ENCODE data around the gene RUNX2. TPM values are rescaled to one million over a fixed set of nuclear protein-coding genes. Genes with fewer than 3 reads are reported as not detected.

The RUNX2 gene
- total RNA-seq, 2 experiments from 2014 or later, result 0.27 to 0.44 TPM

DNA sequence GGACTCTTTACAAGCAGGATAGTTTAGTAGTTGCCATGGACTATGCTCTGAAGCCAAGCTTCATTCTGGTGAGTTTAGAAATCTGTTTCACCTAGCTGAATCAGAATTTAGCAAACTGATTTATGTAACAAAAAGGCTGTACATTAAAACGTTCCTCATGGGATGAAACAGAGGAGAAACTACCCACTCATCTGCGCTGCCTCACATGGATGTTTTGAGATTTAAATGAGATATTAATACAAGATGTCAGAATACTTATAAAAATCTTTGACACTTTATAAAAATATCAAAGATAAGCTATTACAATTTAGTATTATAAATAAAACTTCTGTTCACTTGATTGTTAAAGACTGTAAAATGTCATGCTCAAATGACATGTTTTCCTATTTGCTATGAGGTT lies 16.8 kb downstream of the RUNX2 start:
- intact Hi-C loops (cut with micrococcal nuclease; ENCODE audit: unreplicated experiment), result no loop called here
- H3K4me1 ChIP-seq (ENCODE audit: insufficient read depth, low read length, poor library complexity, severe bottlenecking), result no peaks in the 10 kb centered on the region
- H3K9me3 ChIP-seq (ENCODE audit: low read length), result no peaks in the 10 kb centered on the region
- POLR2A ChIA-PET, result no interaction called here
- no peak for TF ChIP-seq EZH2phosphoT487 (IDR thresholded peaks at IDR 0.05; ENCODE audit: borderline replicate concordance, low read depth, low read length)
- TF ChIP-seq, protein P1, sequence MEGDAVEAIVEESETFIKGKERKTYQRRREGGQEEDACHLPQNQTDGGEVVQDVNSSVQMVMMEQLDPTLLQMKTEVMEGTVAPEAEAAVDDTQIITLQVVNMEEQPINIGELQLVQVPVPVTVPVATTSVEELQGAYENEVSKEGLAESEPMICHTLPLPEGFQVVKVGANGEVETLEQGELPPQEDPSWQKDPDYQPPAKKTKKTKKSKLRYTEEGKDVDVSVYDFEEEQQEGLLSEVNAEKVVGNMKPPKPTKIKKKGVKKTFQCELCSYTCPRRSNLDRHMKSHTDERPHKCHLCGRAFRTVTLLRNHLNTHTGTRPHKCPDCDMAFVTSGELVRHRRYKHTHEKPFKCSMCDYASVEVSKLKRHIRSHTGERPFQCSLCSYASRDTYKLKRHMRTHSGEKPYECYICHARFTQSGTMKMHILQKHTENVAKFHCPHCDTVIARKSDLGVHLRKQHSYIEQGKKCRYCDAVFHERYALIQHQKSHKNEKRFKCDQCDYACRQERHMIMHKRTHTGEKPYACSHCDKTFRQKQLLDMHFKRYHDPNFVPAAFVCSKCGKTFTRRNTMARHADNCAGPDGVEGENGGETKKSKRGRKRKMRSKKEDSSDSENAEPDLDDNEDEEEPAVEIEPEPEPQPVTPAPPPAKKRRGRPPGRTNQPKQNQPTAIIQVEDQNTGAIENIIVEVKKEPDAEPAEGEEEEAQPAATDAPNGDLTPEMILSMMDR (conservative IDR thresholded peaks at IDR 0.05; ENCODE audit: low read length), result no peak
- H3K4me2 ChIP-seq (ENCODE audit: low read length), result no peak overlapping the region
- no peak for DNase-seq (ENCODE audit: low spot score)
- H2AFZ ChIP-seq (ENCODE audit: low read length), result no peak overlapping the region
- H3K4me3 ChIP-seq (ENCODE audit: low read depth, low read length, poor library complexity, severe bottlenecking), result no peak overlapping the region
- no peak overlapping the region for H3K27ac ChIP-seq (ENCODE audit: low read depth, low read length, poor library complexity, severe bottlenecking)
- no TSS peak for BruUV-seq (replicated peaks)
- no peaks in the 10 kb centered on the region for H4K20me1 ChIP-seq (ENCODE audit: insufficient read depth, low read length)
- H3K9me2 ChIP-seq (ENCODE audit: insufficient read depth, low read length), result no peaks in the 10 kb centered on the region
- CTCF ChIA-PET (ENCODE audit: unreplicated experiment), result no interaction called here
- no peaks in the 10 kb centered on the region for H3K79me2 ChIP-seq (ENCODE audit: insufficient read depth, low read depth, low read length)
- no peaks in the 10 kb centered on the region for H3K36me3 ChIP-seq (ENCODE audit: insufficient read depth, low read length)

DNA sequence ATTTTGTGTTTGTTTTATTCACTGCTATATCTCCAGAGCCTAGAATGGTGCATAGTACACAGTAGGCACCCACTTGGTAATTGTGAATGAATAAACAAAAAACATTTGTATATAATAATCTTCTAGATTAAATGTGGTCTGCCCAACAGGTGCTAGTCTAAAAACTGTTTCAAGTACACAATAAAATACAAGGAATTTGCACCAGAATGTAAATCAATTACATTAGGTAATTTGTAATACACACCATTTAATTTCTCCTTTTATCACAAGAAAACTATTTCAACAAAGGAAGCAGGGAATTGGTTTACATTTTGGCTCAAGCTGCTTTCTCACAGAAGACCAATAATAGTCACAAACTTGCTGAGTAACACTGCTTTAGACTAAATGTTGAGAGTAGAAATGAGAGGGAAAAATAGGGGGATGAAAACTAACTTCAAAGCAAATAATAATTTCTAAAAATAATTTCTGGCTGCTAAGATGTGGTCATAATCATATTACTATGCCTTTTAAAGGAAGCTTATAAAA lies 22.1 kb downstream of the RUNX2 start:
- H3K9me3 ChIP-seq (ENCODE audit: low read length), result no peaks in the 10 kb centered on the region
- TF ChIP-seq EZH2phosphoT487 (IDR thresholded peaks at IDR 0.05; ENCODE audit: borderline replicate concordance, low read depth, low read length), result no peak
- TF ChIP-seq, protein P1 (conservative IDR thresholded peaks at IDR 0.05; ENCODE audit: low read length), result no peak

DNA sequence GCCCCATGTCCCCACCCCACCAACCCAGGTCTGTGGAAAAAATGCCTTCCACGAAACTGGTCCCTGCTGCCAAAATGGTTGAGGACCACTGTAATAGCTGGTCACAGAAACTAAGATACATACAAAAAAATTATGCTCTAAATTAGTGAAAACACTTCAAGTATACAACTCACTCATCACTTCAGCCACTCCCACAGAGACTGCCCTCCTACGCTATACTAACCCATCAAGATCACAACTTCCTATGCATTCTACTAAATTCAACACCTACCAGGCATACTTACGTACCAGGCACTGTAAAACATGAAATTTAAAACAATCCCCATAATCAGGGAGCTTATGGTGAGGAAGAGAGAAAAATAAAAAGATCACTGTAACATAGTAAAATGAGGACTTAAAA lies 22.9 kb downstream of the RUNX2 start:
- BruUV-seq (replicated peaks), result no TSS peak
- POLR2A ChIA-PET, result interaction anchor here (1.5 kb wide), 1 partner anchor 16 kb away, joined by 3 read pairs; no protein-coding TSS in a partner anchor
- H3K4me3 ChIP-seq (ENCODE audit: low read depth, low read length, poor library complexity, severe bottlenecking), result no peak overlapping the region
- H3K79me2 ChIP-seq (ENCODE audit: insufficient read depth, low read depth, low read length), result no peaks in the 10 kb centered on the region
- no peak for TF ChIP-seq EZH2phosphoT487 (IDR thresholded peaks at IDR 0.05; ENCODE audit: borderline replicate concordance, low read depth, low read length)
- TF ChIP-seq, protein P1 (conservative IDR thresholded peaks at IDR 0.05; ENCODE audit: low read length), result no peak
- no peak overlapping the region for H3K27ac ChIP-seq (ENCODE audit: low read depth, low read length, poor library complexity, severe bottlenecking)
- H3K4me2 ChIP-seq (ENCODE audit: low read length), result no peak overlapping the region
- CTCF ChIA-PET (ENCODE audit: unreplicated experiment), result no interaction called here
- H3K36me3 ChIP-seq (ENCODE audit: insufficient read depth, low read length), result no peaks in the 10 kb centered on the region
- H4K20me1 ChIP-seq (ENCODE audit: insufficient read depth, low read length), result no peaks in the 10 kb centered on the region
- intact Hi-C loops (cut with micrococcal nuclease; ENCODE audit: unreplicated experiment), result no loop called here
- H3K9me3 ChIP-seq (ENCODE audit: low read length), result no peaks in the 10 kb centered on the region
- no peaks in the 10 kb centered on the region for H3K9me2 ChIP-seq (ENCODE audit: insufficient read depth, low read length)
- no peak overlapping the region for H2AFZ ChIP-seq (ENCODE audit: low read length)
- no peak for DNase-seq (ENCODE audit: low spot score)
- no peaks in the 10 kb centered on the region for H3K4me1 ChIP-seq (ENCODE audit: insufficient read depth, low read length, poor library complexity, severe bottlenecking)

More for the DNA sequence above, 22.1 kb downstream of the RUNX2 start:
- H3K36me3 ChIP-seq (ENCODE audit: insufficient read depth, low read length), result no peaks in the 10 kb centered on the region
- H3K4me1 ChIP-seq (ENCODE audit: insufficient read depth, low read length, poor library complexity, severe bottlenecking), result no peaks in the 10 kb centered on the region
- intact Hi-C loops (cut with micrococcal nuclease; ENCODE audit: unreplicated experiment), result no loop called here
- no peak overlapping the region for H3K4me3 ChIP-seq (ENCODE audit: low read depth, low read length, poor library complexity, severe bottlenecking)
- DNase-seq (ENCODE audit: low spot score), result no peak
- H4K20me1 ChIP-seq (ENCODE audit: insufficient read depth, low read length), result no peaks in the 10 kb centered on the region
- no peak overlapping the region for H3K27ac ChIP-seq (ENCODE audit: low read depth, low read length, poor library complexity, severe bottlenecking)
- H3K9me2 ChIP-seq (ENCODE audit: insufficient read depth, low read length), result no peaks in the 10 kb centered on the region
- no peak overlapping the region for H3K4me2 ChIP-seq (ENCODE audit: low read length)
- ChIA-PET CTCF (ENCODE audit: unreplicated experiment) (no interaction called here), POLR2A (interaction anchor here (1.5 kb wide), 1 partner anchor 15 kb away, joined by 3 read pairs; no protein-coding TSS in a partner anchor)
- no TSS peak for BruUV-seq (replicated peaks)
- no peak overlapping the region for H2AFZ ChIP-seq (ENCODE audit: low read length)
- no peaks in the 10 kb centered on the region for H3K79me2 ChIP-seq (ENCODE audit: insufficient read depth, low read depth, low read length)

Data from OCI-LY7 (cell line).